ENCODE data around the gene SNX9.

GRCh38 chr6:157991067-157991432, 168.0 kb downstream of the SNX9 start:
- TF ChIP-seq, protein P1, sequence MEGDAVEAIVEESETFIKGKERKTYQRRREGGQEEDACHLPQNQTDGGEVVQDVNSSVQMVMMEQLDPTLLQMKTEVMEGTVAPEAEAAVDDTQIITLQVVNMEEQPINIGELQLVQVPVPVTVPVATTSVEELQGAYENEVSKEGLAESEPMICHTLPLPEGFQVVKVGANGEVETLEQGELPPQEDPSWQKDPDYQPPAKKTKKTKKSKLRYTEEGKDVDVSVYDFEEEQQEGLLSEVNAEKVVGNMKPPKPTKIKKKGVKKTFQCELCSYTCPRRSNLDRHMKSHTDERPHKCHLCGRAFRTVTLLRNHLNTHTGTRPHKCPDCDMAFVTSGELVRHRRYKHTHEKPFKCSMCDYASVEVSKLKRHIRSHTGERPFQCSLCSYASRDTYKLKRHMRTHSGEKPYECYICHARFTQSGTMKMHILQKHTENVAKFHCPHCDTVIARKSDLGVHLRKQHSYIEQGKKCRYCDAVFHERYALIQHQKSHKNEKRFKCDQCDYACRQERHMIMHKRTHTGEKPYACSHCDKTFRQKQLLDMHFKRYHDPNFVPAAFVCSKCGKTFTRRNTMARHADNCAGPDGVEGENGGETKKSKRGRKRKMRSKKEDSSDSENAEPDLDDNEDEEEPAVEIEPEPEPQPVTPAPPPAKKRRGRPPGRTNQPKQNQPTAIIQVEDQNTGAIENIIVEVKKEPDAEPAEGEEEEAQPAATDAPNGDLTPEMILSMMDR (IDR thresholded peaks at IDR 0.05; ENCODE audit: low read length): no peak
- no peak for TF ChIP-seq EZH2 (IDR thresholded peaks at IDR 0.05; ENCODE audit: borderline replicate concordance, low read length)
